CD8-positive, alpha-beta memory T cell (primary cell): ENCODE data around the gene DAZ3. TPM values are rescaled to one million over a fixed set of nuclear protein-coding genes. Genes with fewer than 3 reads are reported as not detected.
"Not testable (repeated sequence)": the region's sequence is repeated elsewhere in the genome, so short reads cannot be mapped to it uniquely, and the experiment has no call there.

ENCODE experiments used
- CTCF ChIA-PET: fragments of 350-600 bp; sonication (Branson Sonifier 250); formaldehyde crosslinking; loops from one replicate; lab custom pipeline; 2021; ENCODE audit warnings: antibody characterized with exemption; lab: Charles Lee
- POLR2A ChIA-PET: fragments of 350-600 bp; sonication (Branson Sonifier 250); formaldehyde crosslinking; loops from one replicate; lab custom pipeline; 2021; ENCODE audit warnings: antibody characterized with exemption; lab: Charles Lee
- DNase-seq, 5 donors: peaks; one replicate each; pipeline versions ENCODE4 v3.0.0 to v3.0.0-alpha.2; 2020 to 2022; ENCODE audit warnings: mixed read lengths in 1 of 5
- H3K27ac ChIP-seq: one replicate; pipeline ENCODE4 v1.7.0; 2013; ENCODE audit warnings: low read depth, mild to moderate bottlenecking, low read length, moderate library complexity
- H3K27me3 ChIP-seq: 2 replicates; pipeline ENCODE4 v1.7.0; 2013; ENCODE audit warnings: low read length, mild to moderate bottlenecking; ENCODE audit not compliant: insufficient read depth, poor library complexity, severe bottlenecking
- H3K36me3 ChIP-seq: 2 replicates; pipeline ENCODE4 v1.7.0; 2013; ENCODE audit warnings: mild to moderate bottlenecking, low read length, moderate library complexity; ENCODE audit not compliant: insufficient read depth
- H3K4me1 ChIP-seq: 2 replicates; pipeline ENCODE4 v1.7.0; 2013; ENCODE audit warnings: mild to moderate bottlenecking, low read length, moderate library complexity; ENCODE audit not compliant: insufficient read depth
- H3K4me3 ChIP-seq: 2 replicates; pipeline ENCODE4 v1.7.0; 2013; ENCODE audit warnings: mild to moderate bottlenecking, low read length
- H3K9me3 ChIP-seq: 2 replicates; pipeline ENCODE4 v1.7.0; 2013; ENCODE audit warnings: mild to moderate bottlenecking, low read length
- H3K27ac Mint-ChIP-seq, 8 donors: one replicate each; pipeline ENCODE4 v1.8.0; 2020 to 2021; ENCODE audit warnings: mixed read lengths in 8 of 8, mild to moderate bottlenecking in 6 of 8, inconsistent platforms in 3 of 8, moderate library complexity in 3 of 8
- H3K27me3 Mint-ChIP-seq, 2 donors: one replicate each; pipeline ENCODE4 v1.8.0; 2020 to 2021; ENCODE audit warnings: mixed read lengths in 2 of 2, mild to moderate bottlenecking in 1 of 2, moderate library complexity in 1 of 2
- H3K36me3 Mint-ChIP-seq, 3 donors: one replicate each; pipeline ENCODE4 v1.8.0; 2020 to 2021; ENCODE audit warnings: mixed read lengths in 3 of 3, inconsistent platforms in 1 of 3, mild to moderate bottlenecking in 1 of 3
- H3K4me1 Mint-ChIP-seq, 3 donors: one replicate each; pipeline ENCODE4 v1.8.0; 2020 to 2021; ENCODE audit warnings: mixed read lengths in 3 of 3, inconsistent platforms in 1 of 3, mild to moderate bottlenecking in 1 of 3
- H3K4me3 Mint-ChIP-seq, 7 donors: one replicate each; pipeline ENCODE4 v1.8.0; 2020 to 2021; ENCODE audit warnings: mixed read lengths in 7 of 7, mild to moderate bottlenecking in 6 of 7, moderate library complexity in 4 of 7, inconsistent platforms in 2 of 7
- H3K9me3 Mint-ChIP-seq, 5 donors: one replicate each; pipeline ENCODE4 v1.8.0; 2020 to 2022; ENCODE audit warnings: mixed read lengths in 5 of 5, mild to moderate bottlenecking in 3 of 5, moderate library complexity in 2 of 5, inconsistent platforms in 1 of 5
- polyA plus RNA-seq: library from polyadenylated mRNA; unstranded; fragments of 300-500 nt; fragmentation: Illumina TruSeq; gene quantifications from one replicate; pipeline ENCODE4 v1.2.3, GENCODE V29; 2021
- total RNA-seq, 2 experiments: library from RNA; stranded (reverse); gene quantifications; one replicate each; pipeline ENCODE4 v1.2.3, GENCODE V29; 2021

The DAZ3 gene
- not detected for total RNA-seq
- polyA plus RNA-seq = not detected

- H3K27me3 Mint-ChIP-seq, DNase-seq, H3K4me1 ChIP-seq, CTCF ChIA-PET, H3K27me3 ChIP-seq, H3K27ac Mint-ChIP-seq, H3K4me1 Mint-ChIP-seq, H3K4me3 Mint-ChIP-seq, H3K36me3 Mint-ChIP-seq, H3K4me3 ChIP-seq, H3K27ac ChIP-seq, H3K36me3 ChIP-seq, H3K9me3 ChIP-seq, POLR2A ChIA-PET, H3K9me3 Mint-ChIP-seq: not testable (repeated sequence)
Measured at GRCh38 chrY:24813293-24813692, at the start of gene DAZ3. DAZ3 (minus strand) TSS chrY:24813393; CDS start chrY:24813185, 208 bp downstream.

- POLR2A ChIA-PET, H3K36me3 ChIP-seq, H3K27ac Mint-ChIP-seq: not testable (repeated sequence)
Measured at GRCh38 chrY:24833619-24834018, 20.4 kb upstream of the DAZ3 start, which contains the start of gene DAZ4. DAZ4 (plus strand) TSS chrY:24833919; CDS start chrY:24834127, 208 bp downstream.

GRCh38 chrY:24825069-24825468 lies 11.9 kb upstream of the DAZ3 start:
- H3K36me3 Mint-ChIP-seq, H3K9me3 Mint-ChIP-seq, POLR2A ChIA-PET, H3K4me3 ChIP-seq, H3K27me3 Mint-ChIP-seq, H3K27ac ChIP-seq, H3K4me1 ChIP-seq, H3K9me3 ChIP-seq, H3K36me3 ChIP-seq, H3K27ac Mint-ChIP-seq, DNase-seq, H3K4me3 Mint-ChIP-seq, H3K4me1 Mint-ChIP-seq, CTCF ChIA-PET, H3K27me3 ChIP-seq: not testable (repeated sequence)

More at GRCh38 chrY:24833619-24834018, 20.4 kb upstream of the DAZ3 start, which contains the start of gene DAZ4:
- DNase-seq, H3K4me1 ChIP-seq, H3K4me3 ChIP-seq, CTCF ChIA-PET, H3K27me3 Mint-ChIP-seq, H3K27ac ChIP-seq, H3K9me3 Mint-ChIP-seq, H3K27me3 ChIP-seq, H3K4me1 Mint-ChIP-seq, H3K4me3 Mint-ChIP-seq, H3K9me3 ChIP-seq, H3K36me3 Mint-ChIP-seq: not testable (repeated sequence)

- H3K4me1 Mint-ChIP-seq, H3K4me3 Mint-ChIP-seq, H3K9me3 Mint-ChIP-seq: not testable (repeated sequence)
Measured at GRCh38 chrY:24824184-24824879, 11.1 kb upstream of the DAZ3 start.

GRCh38 chrY:24821836-24822235 lies 8.6 kb upstream of the DAZ3 start:
- H3K9me3 ChIP-seq, DNase-seq, H3K36me3 Mint-ChIP-seq, POLR2A ChIA-PET, H3K4me3 ChIP-seq, H3K4me1 ChIP-seq, H3K4me3 Mint-ChIP-seq, H3K27me3 ChIP-seq, H3K4me1 Mint-ChIP-seq, H3K27ac Mint-ChIP-seq, H3K27me3 Mint-ChIP-seq, H3K9me3 Mint-ChIP-seq, H3K27ac ChIP-seq, H3K36me3 ChIP-seq, CTCF ChIA-PET: not testable (repeated sequence)

More at GRCh38 chrY:24824184-24824879, 11.1 kb upstream of the DAZ3 start:
- H3K27me3 Mint-ChIP-seq, CTCF ChIA-PET, H3K4me3 ChIP-seq, H3K27ac Mint-ChIP-seq, DNase-seq, H3K27me3 ChIP-seq, H3K9me3 ChIP-seq, H3K36me3 Mint-ChIP-seq, H3K4me1 ChIP-seq, POLR2A ChIA-PET, H3K27ac ChIP-seq, H3K36me3 ChIP-seq: not testable (repeated sequence)

Other genes with a start within 250 kb of the DAZ3 start
- not detected for gene BPY2B, start 195.4 kb downstream of the DAZ3 start, total RNA-seq
- gene BPY2B, start 195.4 kb downstream of the DAZ3 start, polyA plus RNA-seq = not detected
- not detected for gene DAZ4, start 20.5 kb upstream of the DAZ3 start, total RNA-seq
- gene DAZ4, start 20.5 kb upstream of the DAZ3 start, polyA plus RNA-seq = not detected
- gene BPY2C, start 238.7 kb upstream of the DAZ3 start, total RNA-seq = not detected
- gene BPY2C, start 238.7 kb upstream of the DAZ3 start, polyA plus RNA-seq = not detected